Stimulated activated CD4-positive, alpha-beta T cell treated with anti-CD3 and anti-CD28 coated beads, Interleukin-2, amount 100 ng/mL, for 24 hours (primary cell): ENCODE data around the gene F5.

ENCODE experiments used
- DNase-seq, 2 donors: peaks; one replicate each; pipeline ENCODE4 v3.0.0-alpha.2; 2020

Gene F5

DNA sequence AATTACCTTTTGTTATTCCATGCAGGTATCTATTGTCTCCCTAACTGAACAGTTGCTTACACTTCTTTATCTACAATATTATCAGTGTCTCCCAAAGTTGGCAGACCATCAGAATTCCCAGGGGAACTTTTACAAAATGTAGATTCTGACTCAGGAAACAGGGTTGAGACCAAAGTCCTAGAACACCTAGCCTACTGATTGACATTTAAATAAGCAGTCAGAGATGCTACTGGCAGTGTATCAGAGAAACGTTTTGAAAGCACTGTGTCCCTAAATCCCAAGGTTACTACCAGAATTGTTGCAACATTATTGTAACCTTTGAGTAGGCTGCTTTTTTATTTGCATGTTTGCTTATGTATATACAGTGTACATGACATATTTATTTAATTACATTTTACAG is 1.8 kb upstream of the F5 start:
- DNase-seq = no peak

DNA sequence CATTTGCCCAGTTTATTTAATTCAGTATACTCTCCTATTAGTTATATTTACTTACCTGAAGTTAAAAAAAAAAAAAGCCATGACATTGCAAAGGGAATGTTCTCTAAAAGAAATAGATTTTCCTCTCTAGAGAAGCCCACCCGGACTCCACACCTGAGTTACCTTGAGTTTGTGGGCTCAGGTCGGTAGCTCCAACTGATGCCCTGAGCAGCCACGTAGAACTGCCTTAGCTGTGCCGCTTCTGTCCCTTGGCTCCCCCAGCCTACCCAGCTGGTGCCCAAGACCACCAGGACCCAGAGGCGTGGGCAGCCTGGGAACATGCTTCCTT is 250 bp downstream of the F5 start:
- DNase-seq = no peak

DNA sequence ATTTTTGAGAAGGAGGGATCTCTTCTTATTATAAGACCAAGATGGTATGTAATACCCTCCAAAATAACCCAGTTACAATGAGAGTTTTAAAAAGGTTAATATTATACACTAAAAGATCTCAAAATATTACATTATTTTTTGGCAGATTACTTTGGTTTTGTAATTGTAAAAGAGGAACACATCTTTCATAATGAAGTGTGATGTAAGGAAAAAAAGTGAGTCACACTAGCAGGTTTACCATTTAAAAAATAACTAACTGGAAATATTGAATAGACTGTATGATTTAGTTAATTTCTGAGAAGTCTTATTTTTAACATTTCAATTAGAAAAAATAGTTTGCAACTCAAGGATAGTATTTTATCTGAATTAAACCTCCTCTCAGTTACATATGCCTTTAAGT is 1.1 kb downstream of the F5 start:
- DNase-seq = no peak

DNA sequence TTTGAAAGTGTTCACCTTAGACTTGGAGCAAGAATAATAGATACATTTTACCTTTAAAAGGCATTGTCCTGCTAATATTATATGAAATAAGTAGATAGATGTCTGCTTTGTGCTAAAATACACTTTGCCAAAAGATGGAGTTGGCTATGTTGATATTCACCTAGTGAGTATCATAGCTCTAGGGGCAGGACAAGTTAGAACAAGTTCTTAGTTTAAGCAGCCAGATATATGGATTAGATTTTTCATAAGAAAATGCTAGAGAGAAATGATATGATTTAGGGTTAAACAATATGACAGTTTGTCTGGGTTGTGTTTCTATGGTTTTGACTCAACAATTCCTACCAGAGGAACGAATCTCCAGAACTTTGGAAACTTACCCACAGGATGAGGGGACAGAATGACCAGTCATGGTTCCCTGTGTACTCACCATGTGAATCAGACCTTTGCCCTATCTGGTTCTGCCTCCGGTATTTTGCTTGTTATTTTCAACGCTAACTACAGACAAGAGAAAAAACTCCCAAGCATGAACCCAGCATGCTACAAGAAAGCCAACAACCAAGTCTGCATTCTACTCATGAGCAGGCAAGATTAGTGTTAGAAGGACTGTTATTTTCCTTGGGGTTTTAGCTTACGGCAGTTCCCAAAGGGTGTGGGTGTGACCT is 1.7 kb downstream of the F5 start:
- DNase-seq = peak; percentile 5 to 35

DNA sequence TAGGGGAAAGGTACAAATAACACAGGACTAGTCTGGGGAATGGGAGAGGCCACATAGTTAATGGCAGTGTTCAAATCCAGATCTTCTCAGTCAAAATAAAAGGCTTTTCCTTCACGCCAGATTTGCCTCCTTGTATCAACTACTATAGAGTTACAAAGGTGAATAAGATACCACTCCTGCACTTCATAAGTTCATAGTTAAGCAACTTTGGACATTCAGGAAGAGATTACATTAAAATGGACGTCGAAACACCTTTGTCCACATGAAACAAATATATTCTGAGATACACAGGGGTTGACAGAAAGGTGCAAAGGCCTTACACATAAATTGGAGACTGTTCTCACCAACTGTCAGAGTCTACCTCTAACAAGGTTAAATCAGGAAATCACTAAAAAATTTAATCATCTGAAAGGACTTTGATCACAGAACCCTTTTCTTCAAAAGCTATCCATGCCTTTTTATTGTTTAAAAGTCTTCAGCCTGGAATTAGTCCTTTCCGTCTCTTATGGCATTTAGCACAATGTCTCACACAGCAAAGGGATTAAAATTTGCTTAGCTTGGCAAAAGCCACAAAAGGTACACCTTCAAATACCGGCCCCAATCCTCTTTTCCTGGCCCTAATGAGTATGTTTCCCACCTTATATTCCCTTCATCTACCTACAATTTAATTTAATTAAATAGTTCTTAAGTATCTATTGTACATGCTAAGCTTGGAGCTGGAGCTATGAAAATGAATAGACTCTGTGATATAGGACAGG is 8.1 kb downstream of the F5 start:
- DNase-seq = no peak

DNA sequence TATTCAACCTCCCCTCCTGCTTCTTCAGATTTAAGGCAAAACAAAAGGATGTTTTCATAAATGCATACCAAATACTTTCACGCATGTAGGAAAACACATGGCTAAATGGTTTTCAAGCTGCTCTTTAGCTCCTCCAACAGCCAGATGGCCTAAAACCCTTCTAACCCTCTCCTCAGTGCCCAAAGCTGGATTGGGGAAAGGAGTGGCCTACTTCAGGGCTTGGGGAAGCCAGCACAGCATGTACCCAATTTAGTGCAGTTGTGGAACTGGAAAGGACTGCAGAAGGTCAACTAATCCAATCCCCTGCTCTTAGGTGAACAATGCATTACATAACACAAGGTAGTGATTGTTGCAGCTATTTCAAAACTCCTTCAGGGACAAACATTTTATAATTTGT is 9.3 kb downstream of the F5 start:
- DNase-seq = no peak

DNA sequence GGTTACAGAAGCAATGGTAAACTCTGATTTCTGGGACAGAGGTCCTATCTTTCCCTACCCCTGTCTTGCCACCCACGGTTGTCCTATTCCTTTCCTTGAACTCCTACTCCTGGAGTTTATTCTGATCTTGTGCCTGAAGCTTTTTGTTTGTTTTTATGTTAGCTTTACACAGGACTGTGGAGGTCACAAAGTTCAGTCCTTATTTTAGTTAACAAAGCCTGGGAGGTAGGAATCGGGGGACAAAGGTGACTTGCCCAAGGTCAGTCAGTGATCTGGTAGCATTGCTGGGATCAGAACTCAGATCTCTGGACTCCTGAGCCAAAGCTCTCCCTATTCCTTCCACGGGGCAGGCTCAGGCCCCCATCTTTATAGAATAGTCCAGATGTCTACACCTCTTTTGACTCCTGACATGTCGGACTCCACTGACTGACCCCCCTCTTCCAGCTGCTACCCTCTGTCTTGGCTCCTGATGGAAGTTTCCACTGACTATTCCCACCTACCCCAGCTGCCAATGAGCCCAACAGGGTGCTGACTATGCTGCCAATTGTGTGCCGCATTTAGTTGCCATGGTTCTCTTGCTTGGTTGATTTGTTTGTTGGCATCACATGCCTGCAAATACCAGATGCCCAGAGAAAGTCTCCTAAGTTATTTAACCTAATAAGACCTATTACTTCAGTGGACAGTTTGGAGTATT is 9.9 kb downstream of the F5 start:
- no peak for DNase-seq

DNA sequence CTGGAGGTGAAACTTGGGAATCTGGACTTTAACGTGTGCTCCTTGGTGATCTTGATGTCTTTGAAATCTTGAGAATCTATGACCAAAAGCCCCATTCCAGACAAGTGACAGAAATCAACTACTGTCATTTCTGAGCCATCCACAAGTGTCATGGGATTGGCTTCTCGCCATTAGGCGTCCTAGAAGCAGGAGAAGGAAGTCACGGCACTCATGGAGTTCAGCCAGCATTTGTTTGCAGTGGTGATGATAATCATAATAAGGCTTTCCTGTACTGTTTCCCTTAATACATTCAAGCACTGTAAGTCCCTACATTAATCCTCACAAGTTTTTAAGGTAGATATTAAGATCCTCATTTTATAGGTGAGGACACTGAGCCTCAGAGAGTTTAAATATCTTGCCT is 11.9 kb downstream of the F5 start:
- no peak for DNase-seq

DNA sequence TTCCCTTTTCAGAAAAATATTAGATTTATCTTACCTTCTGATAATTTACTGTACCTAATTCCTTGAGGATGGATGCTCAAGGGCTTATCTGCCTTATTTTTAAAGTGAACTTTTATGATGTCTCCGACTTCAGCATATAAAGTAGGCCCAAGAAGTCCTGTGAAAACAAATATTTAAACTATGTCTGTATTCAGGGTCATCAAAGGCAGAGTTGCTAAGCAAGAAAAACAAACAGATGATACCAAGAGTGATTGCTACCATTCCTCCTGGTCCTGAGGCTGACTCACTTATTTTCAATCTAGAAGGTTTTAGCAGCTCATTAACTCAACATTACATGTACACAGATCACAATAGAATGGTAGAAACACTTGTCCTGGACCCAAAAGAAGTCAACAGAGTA is 14.1 kb downstream of the F5 start:
- no peak for DNase-seq

DNA sequence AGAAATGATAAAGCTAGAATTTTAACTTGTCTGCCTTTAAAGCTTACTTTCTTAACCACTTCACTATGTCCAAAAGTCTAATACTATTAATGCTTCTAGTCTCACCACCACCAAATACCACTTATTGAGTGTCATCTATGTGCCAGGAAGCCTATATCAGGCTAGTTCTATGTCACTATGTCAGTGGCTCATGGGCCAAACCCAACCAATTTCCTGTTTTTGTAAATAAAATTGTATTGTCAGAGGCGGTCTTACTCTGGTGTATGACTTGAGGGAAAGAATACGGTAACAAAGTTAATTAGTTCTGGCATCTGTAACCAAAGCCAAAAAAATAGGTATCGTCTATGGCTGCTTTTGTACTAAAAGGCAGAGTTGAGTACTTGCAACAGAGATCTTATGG is 14.8 kb downstream of the F5 start:
- no peak for DNase-seq

DNA sequence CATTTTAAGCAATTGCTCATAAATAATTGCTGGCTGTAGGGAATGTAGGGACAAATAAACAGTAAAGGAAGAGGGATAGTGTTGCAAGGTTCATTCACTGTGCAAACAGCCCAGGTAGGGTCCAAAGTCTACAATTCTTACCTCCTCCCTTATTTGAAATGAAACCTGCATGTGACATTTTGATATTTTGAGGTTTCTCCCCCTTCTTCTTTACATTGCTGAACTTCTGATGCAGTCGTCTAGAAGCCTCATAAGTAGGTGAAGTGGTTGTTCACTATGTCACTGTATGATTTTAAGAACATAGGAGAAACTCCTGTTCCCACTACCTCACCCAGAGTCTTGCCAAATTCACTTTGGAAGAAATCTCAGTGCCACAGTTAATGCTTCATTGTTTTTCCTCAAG is 16.1 kb downstream of the F5 start:
- no peak for DNase-seq

DNA sequence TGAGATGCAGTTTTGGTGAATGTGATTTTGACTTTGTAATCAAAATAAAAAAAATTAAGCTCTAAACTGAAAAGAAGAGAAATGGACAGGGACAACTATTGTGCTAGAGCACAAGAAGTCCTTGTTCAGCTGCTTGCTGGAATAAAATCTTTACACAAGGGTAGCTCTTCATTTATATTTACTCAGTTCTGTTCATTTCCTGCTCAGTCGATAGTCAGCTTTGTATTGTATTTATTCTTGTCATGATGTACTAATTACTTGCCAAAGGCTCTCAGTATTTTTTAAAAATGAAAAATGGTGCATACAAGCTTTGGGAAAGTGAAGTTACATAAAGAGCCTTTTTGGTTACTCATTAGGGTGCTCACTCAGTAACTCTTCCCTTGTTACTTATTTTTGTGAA is 17.8 kb downstream of the F5 start:
- no peak for DNase-seq

DNA sequence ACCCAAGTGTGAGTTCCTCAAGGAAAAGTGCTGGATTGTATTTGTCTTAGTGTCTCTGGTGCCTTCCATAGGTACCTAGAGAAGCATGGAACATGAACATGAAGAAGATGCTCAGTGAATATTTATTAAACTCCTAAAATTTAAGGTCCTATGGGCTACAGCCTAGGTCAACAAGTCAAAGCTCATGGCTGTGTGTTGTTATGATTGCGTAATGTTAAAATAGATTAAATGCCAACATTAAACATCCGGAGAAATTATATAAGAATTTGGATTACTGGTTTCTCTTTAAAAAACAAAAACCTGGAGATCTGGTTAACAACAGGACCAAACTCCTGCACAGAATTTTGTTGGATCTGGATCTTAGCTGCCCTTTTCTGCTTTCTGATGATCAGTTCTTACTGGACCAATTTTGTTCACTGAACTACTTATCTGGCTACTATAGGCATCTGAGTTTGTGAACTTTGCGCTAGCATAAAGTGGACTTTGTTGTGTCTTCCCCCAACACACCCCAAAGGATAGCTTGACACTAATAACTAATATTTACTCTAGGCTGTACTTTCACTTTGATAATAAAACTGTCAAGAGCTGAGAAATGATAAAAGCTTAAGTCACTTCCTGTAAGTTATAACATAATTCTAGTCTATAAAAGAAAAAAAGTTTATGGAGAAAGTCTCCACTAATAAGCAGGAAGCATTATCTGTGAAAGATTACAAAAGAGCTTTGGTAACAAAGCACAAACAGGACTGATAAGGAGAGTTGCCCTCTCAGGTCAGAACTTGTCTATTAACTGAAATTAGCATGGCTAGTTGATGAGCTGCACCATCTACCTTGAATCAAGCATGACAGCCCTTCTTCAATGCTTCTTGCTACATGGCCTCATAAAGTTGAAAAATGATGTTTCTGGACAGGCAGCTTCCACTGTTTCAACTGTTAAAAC is 20.7 kb downstream of the F5 start:
- DNase-seq = no peak

DNA sequence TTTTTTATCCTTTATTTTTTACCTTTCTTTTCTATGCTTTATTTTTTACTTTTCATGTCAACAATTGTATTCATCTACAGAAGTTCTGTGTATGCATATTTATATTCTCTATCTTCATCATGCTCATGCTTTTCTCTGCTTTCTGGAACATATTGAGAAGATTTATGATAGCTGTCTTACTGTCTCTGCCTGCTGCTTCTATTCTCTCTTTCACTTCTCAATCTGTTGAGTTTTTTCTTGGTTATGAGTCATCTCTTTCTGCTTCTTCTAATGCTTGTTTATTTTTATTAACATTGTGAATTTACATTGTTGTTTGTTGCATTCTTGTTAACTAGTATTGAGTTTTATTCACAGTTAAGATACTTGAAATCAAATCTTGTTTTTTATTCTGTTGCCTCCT is 22.6 kb downstream of the F5 start:
- no peak for DNase-seq

DNA sequence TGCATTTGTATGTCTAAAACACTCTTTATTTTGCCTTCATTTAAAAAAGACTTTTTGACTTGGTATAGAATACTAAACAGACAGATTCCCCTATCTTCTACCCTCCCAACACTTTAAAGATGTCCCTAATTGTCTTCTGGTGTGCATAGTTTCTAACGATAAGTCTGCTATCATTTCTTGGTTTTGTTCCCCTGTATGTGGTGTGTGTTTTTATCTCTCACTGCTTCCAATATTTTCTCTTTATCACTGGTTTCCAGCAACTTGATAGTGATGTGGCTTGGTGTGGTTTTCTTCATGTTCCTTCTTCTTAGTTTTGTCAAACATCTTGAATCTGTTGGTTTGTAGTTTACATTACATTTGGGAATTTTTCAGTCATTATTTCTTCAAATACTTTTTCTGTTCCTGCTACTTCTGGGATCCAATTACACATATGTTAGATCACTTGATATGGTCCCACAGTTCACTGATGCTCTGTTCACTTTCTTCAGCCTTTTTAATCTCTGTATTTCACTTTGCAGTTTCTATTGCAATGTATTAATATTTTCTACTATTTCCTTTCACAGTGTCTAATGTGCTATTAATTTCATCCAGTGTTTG is 23.2 kb downstream of the F5 start:
- DNase-seq = no peak

DNA sequence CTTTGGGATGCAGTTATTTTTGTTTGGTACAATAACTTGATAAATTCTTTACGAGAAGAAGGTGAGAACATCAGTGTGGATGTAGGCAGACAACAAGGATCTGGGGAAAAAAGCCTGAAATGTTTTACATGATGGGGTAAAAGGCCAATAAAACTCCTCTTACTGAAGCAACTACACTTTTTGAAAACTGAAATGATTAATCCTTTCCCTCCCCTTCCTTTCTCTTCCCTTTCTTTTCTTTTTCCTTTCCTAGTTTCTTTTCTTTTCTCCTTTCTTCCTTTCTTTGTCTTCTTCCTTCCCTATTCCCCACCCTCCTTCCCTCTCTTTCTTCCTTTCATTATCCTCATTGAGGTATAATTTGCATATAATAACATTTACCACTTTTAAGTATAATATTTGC is 24.6 kb downstream of the F5 start:
- DNase-seq = no peak

DNA sequence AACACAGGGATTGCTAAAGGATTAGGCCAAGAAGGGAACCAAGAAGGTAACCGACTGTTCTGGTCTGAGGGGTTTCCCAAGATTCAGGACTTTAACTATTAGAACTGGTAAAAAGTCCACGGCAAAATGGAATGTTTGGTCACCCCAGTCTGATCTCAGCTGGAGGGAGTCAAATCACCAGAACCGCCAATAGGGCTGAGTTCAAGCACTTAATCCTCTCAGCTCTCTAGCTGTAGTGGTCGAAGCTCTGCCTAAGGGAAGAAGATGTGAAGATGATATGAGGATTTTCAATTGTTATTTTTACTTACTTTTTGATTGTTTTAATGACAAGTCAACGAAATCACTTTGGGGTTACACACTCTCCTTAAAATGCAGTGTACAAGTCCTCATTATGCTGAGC is 29.1 kb downstream of the F5 start:
- no peak for DNase-seq

DNA sequence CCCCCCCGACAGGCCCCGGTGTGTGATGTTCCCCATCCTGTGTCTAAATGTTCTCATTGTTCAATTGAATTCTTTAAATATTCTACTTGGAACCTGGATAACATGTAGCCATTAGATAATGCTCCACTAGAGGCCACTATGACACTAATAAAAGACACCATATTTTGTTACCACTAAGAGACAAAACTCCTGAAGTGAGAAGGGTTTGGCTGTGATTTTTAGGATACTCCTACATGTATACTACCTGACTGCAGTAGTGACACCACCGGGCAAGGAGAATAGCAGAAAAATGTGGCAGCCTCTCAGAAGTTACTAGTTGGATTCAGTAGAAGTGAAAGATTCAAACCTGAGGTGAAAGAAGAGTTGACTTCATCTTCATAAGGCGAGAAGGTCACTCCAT is 36.0 kb downstream of the F5 start:
- DNase-seq = no peak

DNA sequence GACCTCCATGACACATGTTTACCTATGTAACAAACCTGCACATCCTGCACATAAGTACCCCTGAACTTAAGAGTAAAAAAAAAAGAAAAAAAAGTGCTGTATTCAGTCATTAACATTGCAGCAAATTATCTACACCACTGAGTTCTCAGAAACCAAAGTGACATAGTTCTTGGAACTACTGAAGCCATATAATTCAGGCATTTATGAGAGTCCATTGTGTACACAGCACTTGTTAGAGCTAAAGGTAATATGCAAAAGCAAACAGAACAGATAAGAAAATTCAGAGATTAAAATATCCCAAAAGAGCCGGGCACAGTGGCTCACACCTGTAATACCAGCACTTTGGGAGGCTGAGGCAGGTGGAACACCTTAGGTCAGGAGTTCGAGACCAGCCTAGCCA is 38.0 kb downstream of the F5 start:
- no peak for DNase-seq

DNA sequence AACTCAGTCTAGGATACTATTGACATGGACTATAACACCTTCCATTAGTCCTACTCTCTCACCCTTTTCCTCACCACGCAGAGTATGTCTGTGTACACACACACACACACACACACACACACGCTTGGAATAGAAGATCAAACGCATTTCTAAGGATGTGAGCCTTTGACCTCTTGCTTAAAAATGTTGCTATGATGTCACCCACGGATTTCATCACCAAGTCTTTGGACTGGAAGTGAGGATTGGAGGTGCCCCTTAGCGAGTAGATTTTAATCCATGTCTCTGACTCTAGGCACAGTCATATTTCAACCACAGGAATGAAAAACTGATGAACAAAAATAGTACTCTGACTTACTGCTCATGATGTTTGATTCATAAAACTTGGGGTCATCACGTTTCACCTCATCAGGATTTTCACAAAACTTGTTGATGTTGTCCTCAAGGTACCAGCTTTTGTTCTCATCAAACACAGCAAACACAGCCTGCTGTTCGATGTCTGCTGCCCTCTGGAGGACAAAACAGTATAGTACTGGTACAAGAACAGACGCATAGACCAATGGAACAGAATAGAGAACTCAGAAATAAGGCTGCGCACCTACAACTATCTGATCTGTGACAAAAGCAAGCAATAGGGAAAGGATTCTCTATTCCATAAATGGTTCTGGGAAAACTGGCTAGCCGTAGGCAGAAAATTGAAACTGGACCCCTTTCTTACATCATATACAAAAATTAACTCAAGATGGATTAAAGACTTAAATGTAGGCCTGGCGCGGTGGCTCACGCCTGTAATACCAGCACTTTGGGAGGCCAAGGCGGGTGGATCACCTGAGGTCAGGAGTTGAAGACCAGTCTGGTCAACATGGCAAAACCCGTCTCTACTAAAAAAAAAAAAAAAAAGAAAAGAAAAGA is 39.9 kb downstream of the F5 start:
- peak; percentile 30 to 38 for DNase-seq

DNA sequence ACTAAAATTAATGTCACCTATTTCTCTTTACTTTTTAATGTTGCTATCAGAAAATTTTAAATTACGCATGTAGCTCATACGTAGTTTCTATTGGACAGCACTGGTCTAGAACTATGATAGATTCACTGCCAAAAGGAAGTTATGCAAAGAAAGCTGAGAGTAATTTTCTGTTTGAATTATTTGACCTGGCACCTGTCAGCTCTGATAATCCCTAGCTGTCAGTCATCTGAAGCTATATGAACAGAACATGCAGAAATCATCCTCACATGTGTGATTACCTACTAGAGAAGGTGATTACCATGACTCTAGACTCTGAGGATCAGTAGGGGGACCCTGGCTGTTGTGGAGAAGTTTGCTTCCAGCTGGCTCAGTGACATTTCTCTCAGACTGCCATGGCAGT is 40.8 kb downstream of the F5 start:
- DNase-seq = no peak
